H1 (cell line): Measurements from ENCODE around the gene ACAD9. TPM values are rescaled to one million over a fixed set of nuclear protein-coding genes. Genes with fewer than 3 reads are reported as not detected.

Source experiments
- CTCF ChIA-PET: fragments of 300-600 bp; sonication (Branson Sonifier 250); formaldehyde crosslinking; loops from one replicate; lab custom pipeline; 2021; ENCODE audit not compliant: partially characterized antibody; lab: Charles Lee
- POLR2A ChIA-PET: fragments of 300-600 bp; sonication (Branson Sonifier 250); formaldehyde crosslinking; loops from one replicate; lab custom pipeline; 2021; ENCODE audit warnings: inconsistent platforms; ENCODE audit not compliant: partially characterized antibody; lab: Charles Lee
- DNase-seq, 2 experiments: peaks; one replicate each; pipeline versions ENCODE4 v3.0.0 to v3.0.0-alpha.2; 2010 to 2022; ENCODE audit warnings: low spot score in 2 of 2, low read depth in 1 of 2, mixed read lengths in 1 of 2
- FAIRE-seq: peaks from 2 replicates; lab custom pipeline; 2011; peaks lifted over from hg19 to GRCh38; lab: Jason Lieb, UNC
- H2AFZ ChIP-seq: 2 replicates; pipeline ENCODE4 v1.8.1; 2012; ENCODE audit warnings: low read length, inconsistent platforms
- H2AK5ac ChIP-seq: 2 replicates; pipeline ENCODE4 v1.6.1; 2013; ENCODE audit warnings: low read depth, low read length
- H2BK120ac ChIP-seq: replicated peaks from 2 replicates; pipeline ENCODE3; 2013; ENCODE audit warnings: low read depth, low read length, inconsistent platforms
- H2BK12ac ChIP-seq: 2 replicates; pipeline ENCODE4 v1.6.1; 2013; ENCODE audit warnings: low read depth, low read length
- H2BK15ac ChIP-seq: 2 replicates; pipeline ENCODE4 v1.6.1; 2013; ENCODE audit warnings: low read length
- H2BK20ac ChIP-seq: 2 replicates; pipeline ENCODE4 v1.6.1; 2013; ENCODE audit warnings: low read length
- H2BK5ac ChIP-seq: 2 replicates; pipeline ENCODE4 v1.6.1; 2013; ENCODE audit warnings: low read depth, low read length
- H3K14ac ChIP-seq: 2 replicates; pipeline ENCODE4 v1.6.1; 2013; ENCODE audit warnings: inconsistent platforms; ENCODE audit not compliant: insufficient read length
- H3K18ac ChIP-seq: 2 replicates; pipeline ENCODE4 v1.6.1; 2013; ENCODE audit warnings: low read length; ENCODE audit errors: extremely low read depth
- H3K23ac ChIP-seq: 2 replicates; pipeline ENCODE4 v1.6.1; 2013; ENCODE audit warnings: inconsistent platforms; ENCODE audit not compliant: insufficient read length
- H3K23me2 ChIP-seq: 2 replicates; pipeline ENCODE4 v1.6.1; 2013; ENCODE audit warnings: low read depth, low read length
- H3K27ac ChIP-seq: 2 replicates; pipeline ENCODE4 v1.6.1; 2011; ENCODE audit warnings: low read depth, low read length, inconsistent platforms
- H3K27me3 ChIP-seq, 4 experiments: replicated peaks in 1 of 4; 1 replicate in 1 of 4; 2 replicates in 3 of 4; pipeline versions ENCODE4 v1.6.1 to v1.8.1; 2011 to 2013; ENCODE audit warnings: low read length in 3 of 4, mild to moderate bottlenecking in 3 of 4, inconsistent platforms in 2 of 4, mixed read lengths in 2 of 4, moderate library complexity in 1 of 4; ENCODE audit not compliant: control insufficient read depth in 3 of 4, insufficient read depth in 3 of 4; ENCODE audit errors: extremely low read depth in 1 of 4
- H3K36me3 ChIP-seq, 4 experiments: 2 replicates each; pipeline versions ENCODE4 v1.6.1 to v1.8.1; 2011 to 2013; ENCODE audit warnings: mild to moderate bottlenecking in 4 of 4, low read length in 3 of 4, moderate library complexity in 2 of 4, control low read depth in 1 of 4, inconsistent platforms in 1 of 4; ENCODE audit not compliant: insufficient read depth in 4 of 4, control insufficient read depth in 2 of 4
- H3K4ac ChIP-seq: replicated peaks from 2 replicates; pipeline ENCODE3; 2013; ENCODE audit warnings: low read length, low read depth, mixed read lengths, inconsistent platforms; ENCODE audit not compliant: insufficient read length
- H3K4me1 ChIP-seq, 4 experiments: replicated peaks in 1 of 4; 1 replicate in 1 of 4; 2 replicates in 3 of 4; pipeline versions ENCODE4 v1.6.1 to v1.8.1; 2011 to 2013; ENCODE audit warnings: low read length in 3 of 4, inconsistent platforms in 2 of 4, mixed read lengths in 1 of 4; ENCODE audit not compliant: insufficient read depth in 4 of 4, control insufficient read depth in 3 of 4
- H3K4me2 ChIP-seq, 2 experiments: 2 replicates each; pipeline versions ENCODE4 v1.6.1 to v1.8.1; 2011 to 2013; ENCODE audit warnings: low read depth in 2 of 2, low read length in 2 of 2, control low read depth in 1 of 2, inconsistent platforms in 1 of 2, mild to moderate bottlenecking in 1 of 2; ENCODE audit not compliant: insufficient read depth in 1 of 2
- H3K4me3 ChIP-seq, 4 experiments: fragments of 200-600, 300-600 bp in 1 of 4; sonication (generic), shearing (Covaris generic), sonication (Bioruptor Twin) in 1 of 4; 2 replicates each; pipeline versions ENCODE4 v1.5.1 to v1.8.1; 2011 to 2016; ENCODE audit warnings: low read length in 4 of 4, low read depth in 3 of 4, control low read depth in 2 of 4, inconsistent platforms in 2 of 4, mild to moderate bottlenecking in 2 of 4, mixed read lengths in 1 of 4, moderate library complexity in 1 of 4; ENCODE audit not compliant: insufficient read depth in 2 of 4; ENCODE audit errors: extremely low read depth in 1 of 4
- H3K56ac ChIP-seq: replicated peaks from 2 replicates; pipeline ENCODE3; 2013; ENCODE audit warnings: low read depth, mild to moderate bottlenecking, mixed read lengths, low read length, inconsistent platforms; ENCODE audit not compliant: insufficient read length
- H3K79me1 ChIP-seq: 2 replicates; pipeline ENCODE4 v1.6.1; 2013; ENCODE audit warnings: low read depth, low read length, control low read depth
- H3K79me2 ChIP-seq, 2 experiments: 2 replicates each; pipeline versions ENCODE4 v1.6.1 to v1.8.1; 2012 to 2013; ENCODE audit warnings: low read length in 2 of 2, mild to moderate bottlenecking in 2 of 2, inconsistent platforms in 1 of 2; ENCODE audit not compliant: insufficient read depth in 2 of 2, control insufficient read depth in 1 of 2
- H3K9ac ChIP-seq, 4 experiments: replicated peaks in 1 of 4; 1 replicate in 1 of 4; 2 replicates in 3 of 4; pipeline versions ENCODE4 v1.6.1 to v1.8.1; 2011 to 2013; ENCODE audit warnings: low read depth in 3 of 4, low read length in 3 of 4, control low read depth in 2 of 4, mild to moderate bottlenecking in 2 of 4, moderate library complexity in 2 of 4, inconsistent platforms in 1 of 4; ENCODE audit errors: extremely low read depth in 1 of 4
- H3K9me3 ChIP-seq, 2 experiments: 2 replicates each; pipeline versions ENCODE4 v1.6.1 to v1.8.1; 2012 to 2013; ENCODE audit warnings: mild to moderate bottlenecking in 2 of 2, moderate library complexity in 2 of 2, control low read depth in 1 of 2, inconsistent platforms in 1 of 2, low read depth in 1 of 2, low read length in 1 of 2, mixed read lengths in 1 of 2; ENCODE audit not compliant: insufficient read depth in 2 of 2
- H4K20me1 ChIP-seq, 2 experiments: replicated peaks in 1 of 2; 2 replicates each; pipeline versions ENCODE3 to v1.8.1; 2011 to 2013; ENCODE audit warnings: inconsistent platforms in 2 of 2, low read length in 2 of 2, mild to moderate bottlenecking in 1 of 2; ENCODE audit not compliant: insufficient read depth in 2 of 2, control insufficient read depth in 1 of 2
- H4K5ac ChIP-seq: 2 replicates; pipeline ENCODE4 v1.6.1; 2013; ENCODE audit warnings: low read length, low read depth, mixed read lengths, inconsistent platforms; ENCODE audit not compliant: insufficient read length
- H4K8ac ChIP-seq: 2 replicates; pipeline ENCODE4 v1.8.0; 2013; ENCODE audit warnings: mild to moderate bottlenecking, moderate library complexity, low read length, inconsistent platforms; ENCODE audit not compliant: insufficient read depth; ENCODE audit errors: extremely low read depth
- H4K91ac ChIP-seq: replicated peaks from 2 replicates; pipeline ENCODE3; 2013; ENCODE audit warnings: low read length, mixed read lengths, inconsistent platforms; ENCODE audit not compliant: insufficient read length
- CHD1 ChIP-seq: IDR thresholded peaks from 2 replicates; pipeline ENCODE4 v1.6.1; 2012; ENCODE audit warnings: low read depth, low read length, improper control_type of control experiment
- CTBP2 ChIP-seq: IDR thresholded peaks from 2 replicates; pipeline ENCODE4 v1.7.0; 2011; ENCODE audit warnings: borderline replicate concordance, mild to moderate bottlenecking, moderate library complexity, mixed read lengths, low read length; ENCODE audit not compliant: insufficient read depth, insufficient read length
- KDM5A ChIP-seq: fragments of 200-600 bp; IDR thresholded peaks from 2 replicates; pipeline ENCODE4 v1.7.1; 2012; ENCODE audit warnings: mild to moderate bottlenecking, low read length, inconsistent platforms, mixed read lengths
- SIX5 ChIP-seq: IDR thresholded peaks from 2 replicates; pipeline ENCODE4 v1.6.1; 2011; ENCODE audit warnings: mild to moderate bottlenecking, low read depth, low read length
- SP1 ChIP-seq: IDR thresholded peaks from 2 replicates; pipeline ENCODE4 v1.6.1; 2011; ENCODE audit warnings: low read depth, low read length
- TAF1 ChIP-seq: IDR thresholded peaks from 2 replicates; pipeline ENCODE4 v1.6.1; 2011; ENCODE audit warnings: mild to moderate bottlenecking, low read depth, low read length
- WGBS, 2 experiments: shearing (Covaris generic) in 1 of 2; methylation state at CpG; one replicate each; pipeline versions ENCODE4 v1.1.6 to v1.1.7; 2013 to 2015; ENCODE audit warnings: low lambda C conversion rate in 2 of 2, mixed read lengths in 2 of 2, inconsistent platforms in 1 of 2, low coverage in 1 of 2, missing lambda C conversion rate in 1 of 2; ENCODE audit not compliant: insufficient replicate concordance in 2 of 2, insufficient coverage in 1 of 2, insufficient read length in 1 of 2; ENCODE audit errors: extremely low coverage in 1 of 2, missing lambda C conversion rate in 1 of 2; 5-methylcytosine and 5-hydroxymethylcytosine counted together
- polyA plus RNA-seq, 7 experiments: library from polyadenylated mRNA; depleted of rRNA in 3 of 7; stranded (reverse) in 5 of 7; unstranded in 2 of 7; fragments of >200 nt in 5 of 7; fragments of 200-250 nt in 2 of 7; gene quantifications; 1 replicate in 5 of 7; 2 replicates in 1 of 7; 4 replicates in 1 of 7; pipeline versions ENCODE4 v1.2.1 to v1.2.3, GENCODE V29; 2011 to 2013; ENCODE audit warnings: missing spikeins in 2 of 7, mixed read lengths in 2 of 7
- total RNA-seq: library from RNA; stranded (reverse); fragmentation: NEBNext Ultra II Directional; extraction: Animal tissue kit (Norgen Biotek cat#: 25700); gene quantifications from 2 replicates; pipeline ENCODE4 v1.2.1, GENCODE V29; 2021
- TF ChIP-seq, protein P1 (sequence below): IDR thresholded peaks from 2 replicates; pipeline ENCODE4 v1.6.1; 2012; ENCODE audit warnings: low read length, inconsistent platforms

Gene ACAD9
- total and polyA plus RNA-seq, 2 of the 8 experiments (the other 6 are each of a cell fraction or from before 2014, with no cell fraction given) = 27.5 to 28.9 TPM

GRCh38 chr3:128919988-128920387, 40.6 kb downstream of the ACAD9 start:
- no peak for TF ChIP-seq CHD1
- TF ChIP-seq CTBP2 = no peak
- TF ChIP-seq, protein P1, sequence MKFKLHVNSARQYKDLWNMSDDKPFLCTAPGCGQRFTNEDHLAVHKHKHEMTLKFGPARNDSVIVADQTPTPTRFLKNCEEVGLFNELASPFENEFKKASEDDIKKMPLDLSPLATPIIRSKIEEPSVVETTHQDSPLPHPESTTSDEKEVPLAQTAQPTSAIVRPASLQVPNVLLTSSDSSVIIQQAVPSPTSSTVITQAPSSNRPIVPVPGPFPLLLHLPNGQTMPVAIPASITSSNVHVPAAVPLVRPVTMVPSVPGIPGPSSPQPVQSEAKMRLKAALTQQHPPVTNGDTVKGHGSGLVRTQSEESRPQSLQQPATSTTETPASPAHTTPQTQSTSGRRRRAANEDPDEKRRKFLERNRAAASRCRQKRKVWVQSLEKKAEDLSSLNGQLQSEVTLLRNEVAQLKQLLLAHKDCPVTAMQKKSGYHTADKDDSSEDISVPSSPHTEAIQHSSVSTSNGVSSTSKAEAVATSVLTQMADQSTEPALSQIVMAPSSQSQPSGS = no peak
- no peak for TF ChIP-seq SIX5
- TF ChIP-seq KDM5A = no peak
- TF ChIP-seq SP1 = no peak
- TF ChIP-seq TAF1 = no peak
- CTCF ChIA-PET = interaction anchor here (0.7 to 1.5 kb wide), 2 partner anchors 49 to 133 kb away, joined by 3 to 4 read pairs; no protein-coding TSS in a partner anchor
- no peak overlapping the region for H4K91ac ChIP-seq

More at GRCh38 chr3:128919988-128920387, 40.6 kb downstream of the ACAD9 start:
- no peaks in the 10 kb centered on the region for H3K79me2 ChIP-seq
- no peak overlapping the region for H3K9ac ChIP-seq
- no peaks in the 10 kb centered on the region for H3K23me2 ChIP-seq
- peaks cover 46 to 48% of the 10 kb centered on the region in 2 experiments for H3K9me3 ChIP-seq
- H4K5ac ChIP-seq = no peak overlapping the region
- 89% methylated on average over 1 of the region's 1 CpG; no CpG with 5 or more reads in 1 of the 2 experiments for WGBS, 2 experiments
- H3K79me1 ChIP-seq = no peaks in the 10 kb centered on the region
- H2BK20ac ChIP-seq = no peak overlapping the region
- no peak overlapping the region for H3K23ac ChIP-seq
- POLR2A ChIA-PET = interaction anchor here (1.6 to 2.1 kb wide), 2 partner anchors 10 to 12 kb away, joined by 3 to 11 read pairs; no protein-coding TSS in a partner anchor
- no peak overlapping the region for H4K8ac ChIP-seq
- no peak overlapping the region for H2BK5ac ChIP-seq
- no peak overlapping the region for H3K56ac ChIP-seq
- DNase-seq (no peak), FAIRE-seq (no peak)
- H3K4ac ChIP-seq = no peak overlapping the region
- H4K20me1 ChIP-seq = no peaks in the 10 kb centered on the region
- no peak overlapping the region for H3K4me2 ChIP-seq
- H3K4me1 ChIP-seq = no peaks in the 10 kb centered on the region
- no peak overlapping the region for H2BK12ac ChIP-seq
- H3K14ac ChIP-seq = no peak overlapping the region
- no peak overlapping the region for H3K18ac ChIP-seq
- H2BK15ac ChIP-seq = no peak overlapping the region
- no peak overlapping the region for H2AK5ac ChIP-seq
- H3K4me3 ChIP-seq = no peak overlapping the region
- no peak overlapping the region for H3K27ac ChIP-seq
- peaks cover 0 to 36% (median 18%) of the 10 kb centered on the region in 4 experiments; a peak in 6 of 8 replicates for H3K36me3 ChIP-seq
- no peaks in the 10 kb centered on the region for H3K27me3 ChIP-seq
- H2BK120ac ChIP-seq = no peak overlapping the region
- H2AFZ ChIP-seq = no peak overlapping the region
